Glutamatergic neuron (in vitro differentiated cells): ENCODE data around the gene EPGN. TPM values are rescaled to one million over a fixed set of nuclear protein-coding genes. Genes with fewer than 3 reads are reported as not detected.
A peak's percentile ranks its signal among the peaks of the same experiment; 100 is the strongest.

Source experiments
- DNase-seq: peaks from one replicate; pipeline ENCODE4 v3.0.0; 2022
- H3K27ac Mint-ChIP-seq: one replicate; pipeline ENCODE4 v1.8.0; 2020; ENCODE audit warnings: mild to moderate bottlenecking, mixed read lengths, inconsistent platforms; ENCODE audit not compliant: unreplicated experiment
- H3K27me3 Mint-ChIP-seq: one replicate; pipeline ENCODE4 v1.8.0; 2020; ENCODE audit warnings: mild to moderate bottlenecking, moderate library complexity, mixed read lengths, inconsistent platforms; ENCODE audit not compliant: unreplicated experiment
- H3K36me3 Mint-ChIP-seq: one replicate; pipeline ENCODE4 v1.8.0; 2020; ENCODE audit warnings: mild to moderate bottlenecking, mixed read lengths, inconsistent platforms; ENCODE audit not compliant: unreplicated experiment
- H3K4me1 Mint-ChIP-seq: one replicate; pipeline ENCODE4 v1.8.0; 2020; ENCODE audit warnings: mild to moderate bottlenecking, low read depth, mixed read lengths, inconsistent platforms; ENCODE audit not compliant: unreplicated experiment
- H3K4me3 Mint-ChIP-seq: one replicate; pipeline ENCODE4 v1.8.0; 2020; ENCODE audit warnings: mild to moderate bottlenecking, mixed read lengths, inconsistent platforms; ENCODE audit not compliant: unreplicated experiment
- H3K9me3 Mint-ChIP-seq: one replicate; pipeline ENCODE4 v1.8.0; 2020; ENCODE audit warnings: mild to moderate bottlenecking, moderate library complexity, mixed read lengths, inconsistent platforms; ENCODE audit not compliant: unreplicated experiment
- CTCF ChIP-seq: fragments of 200-600 bp; sonication (generic); IDR thresholded peaks from one replicate; pipeline ENCODE4 v1.5.0; 2021; ENCODE audit not compliant: partially characterized antibody, unreplicated experiment
- total RNA-seq: library from RNA; stranded (reverse); fragmentation: NEBNext Ultra II Directional; extraction: Animal tissue kit (Norgen Biotek cat#: 25700); gene quantifications from one replicate; pipeline ENCODE4 v1.2.1, GENCODE V29; 2021; ENCODE audit not compliant: unreplicated experiment

Gene EPGN
- total RNA-seq, 1 donor from 2014 or later: not detected

- H3K36me3 Mint-ChIP-seq: no peaks in the 10 kb centered on the region
- TF ChIP-seq CTCF: no peak
- H3K9me3 Mint-ChIP-seq: no peaks in the 10 kb centered on the region
- H3K4me3 Mint-ChIP-seq: no peak overlapping the region
- no peak for DNase-seq
- H3K27me3 Mint-ChIP-seq: no peaks in the 10 kb centered on the region
- no peaks in the 10 kb centered on the region for H3K4me1 Mint-ChIP-seq
- H3K27ac Mint-ChIP-seq: no peak overlapping the region
Observed at GRCh38 chr4:74304095-74304625, 4.1 kb upstream of the EPGN start.

- Mint-ChIP-seq H3K27ac (no peak overlapping the region), H3K4me3 (no peak overlapping the region), H3K4me1 (no peaks in the 10 kb centered on the region), H3K36me3 (no peaks in the 10 kb centered on the region), H3K27me3 (no peaks in the 10 kb centered on the region), H3K9me3 (no peaks in the 10 kb centered on the region)
- TF ChIP-seq CTCF: no peak
- no peak for DNase-seq
Observed at GRCh38 chr4:74305000-74305399, 3.3 kb upstream of the EPGN start.

GRCh38 chr4:74307170-74307569 is 1.1 kb upstream of the EPGN start:
- Mint-ChIP-seq H3K27me3 (no peaks in the 10 kb centered on the region), H3K4me3 (no peak overlapping the region), H3K9me3 (no peaks in the 10 kb centered on the region), H3K4me1 (peaks cover 3% of the 10 kb centered on the region), H3K27ac (no peak overlapping the region), H3K36me3 (no peaks in the 10 kb centered on the region)
- no peak for TF ChIP-seq CTCF
- no peak for DNase-seq

GRCh38 chr4:74309223-74309622 is 953 bp downstream of the EPGN start:
- Mint-ChIP-seq H3K27me3 (no peaks in the 10 kb centered on the region), H3K27ac (no peak overlapping the region), H3K9me3 (no peaks in the 10 kb centered on the region), H3K4me1 (peaks cover 3% of the 10 kb centered on the region), H3K36me3 (no peaks in the 10 kb centered on the region), H3K4me3 (no peak overlapping the region)
- no peak for DNase-seq
- TF ChIP-seq CTCF: no peak

GRCh38 chr4:74311696-74312313 is 3.5 kb downstream of the EPGN start:
- peak; percentile 26 for TF ChIP-seq CTCF
- peaks cover 3% of the 10 kb centered on the region for H3K4me1 Mint-ChIP-seq
- no peaks in the 10 kb centered on the region for H3K9me3 Mint-ChIP-seq
- no peaks in the 10 kb centered on the region for H3K27me3 Mint-ChIP-seq
- no peak overlapping the region for H3K4me3 Mint-ChIP-seq
- no peak for DNase-seq
- no peak overlapping the region for H3K27ac Mint-ChIP-seq
- H3K36me3 Mint-ChIP-seq: no peaks in the 10 kb centered on the region
